BLaER1 treated with 17β-estradiol and CSF1 and Interleukin-3, amounts not matched to agents 10 nM and 100 nM (cell line): Measurements from ENCODE around the gene CEP57L1.
"Not testable (repeated sequence)": the region's sequence is repeated elsewhere in the genome, so short reads cannot be mapped to it uniquely, and the experiment has no call there.

Experiments used
- H3K27ac ChIP-seq, 11 experiments: shearing (Covaris generic); formaldehyde crosslinking; 2 replicates each; pipeline ENCODE4 v1.8.1; 2022
- H3K27me3 ChIP-seq, 11 experiments: shearing (Covaris generic); formaldehyde crosslinking; 2 replicates each; pipeline ENCODE4 v1.8.1; 2022
- H3K36me3 ChIP-seq, 11 experiments: shearing (Covaris generic); formaldehyde crosslinking; 2 replicates each; pipeline ENCODE4 v1.8.1; 2022
- H3K4me1 ChIP-seq, 10 experiments: shearing (Covaris generic); formaldehyde crosslinking; 2 replicates each; pipeline ENCODE4 v1.8.1; 2022
- H3K4me2 ChIP-seq, 11 experiments: shearing (Covaris generic); formaldehyde crosslinking; 2 replicates each; pipeline ENCODE4 v1.8.1; 2022
- H3K4me3 ChIP-seq, 10 experiments: shearing (Covaris generic); formaldehyde crosslinking; 2 replicates each; pipeline ENCODE4 v1.8.1; 2022
- H3K9ac ChIP-seq, 11 experiments: shearing (Covaris generic); formaldehyde crosslinking; 2 replicates each; pipeline ENCODE4 v1.8.1; 2022
- H3K9me3 ChIP-seq, 11 experiments: shearing (Covaris generic); formaldehyde crosslinking; replicated peaks in 1 of 11; 2 replicates each; pipeline ENCODE4 v1.8.1; 2022
- H4K20me1 ChIP-seq, 11 experiments: shearing (Covaris generic); formaldehyde crosslinking; 2 replicates each; pipeline ENCODE4 v1.8.1; 2022
- Cebpa-rat ChIP-seq, 11 experiments: shearing (Covaris generic); IDR thresholded peaks; 2 replicates each; pipeline ENCODE4 v1.8.1; 2022

CEP57L1 gene

GRCh38 chr6:109139109-109139508, 43.8 kb downstream of the CEP57L1 start:
- no peaks in the 10 kb centered on the region for H3K4me1 ChIP-seq
- peaks cover 3 to 20% (median 10%) of the 10 kb centered on the region in 11 experiments; a peak in 15 of 22 replicates for H3K9me3 ChIP-seq
- no peaks in the 10 kb centered on the region for H3K27me3 ChIP-seq
- no peaks in the 10 kb centered on the region for H4K20me1 ChIP-seq
- no peak overlapping the region for H3K27ac ChIP-seq
- no peak for TF ChIP-seq Cebpa-rat (IDR thresholded peaks at IDR 0.05)
- no peak overlapping the region for H3K4me2 ChIP-seq
- H3K9ac ChIP-seq = no peak overlapping the region
- peaks cover 15 to 23% (median 19%) of the 10 kb centered on the region in 11 experiments for H3K36me3 ChIP-seq
- H3K4me3 ChIP-seq = no peak overlapping the region

DNA sequence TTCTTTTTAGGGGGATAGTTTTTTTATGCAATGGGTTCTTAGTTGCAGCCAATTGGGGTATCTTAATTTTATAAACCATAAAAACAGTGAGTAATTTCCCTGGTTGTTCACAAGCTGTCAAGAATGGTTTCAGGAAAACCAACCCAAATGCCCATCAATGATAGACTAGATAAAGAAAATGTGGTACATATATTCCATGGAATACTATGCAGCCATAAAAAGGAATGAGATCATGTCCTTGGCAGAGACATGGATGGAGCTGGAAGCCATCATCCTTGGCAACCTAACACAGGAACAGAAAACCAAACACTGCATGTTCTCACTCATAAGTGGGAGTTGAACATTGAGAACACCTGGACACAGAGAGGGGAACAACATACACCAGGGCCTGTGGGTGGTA, 46.8 kb downstream of the CEP57L1 start:
- not testable (repeated sequence) for H3K9ac ChIP-seq, H3K27ac ChIP-seq, H3K4me3 ChIP-seq, H3K4me2 ChIP-seq, H3K4me1 ChIP-seq, H3K27me3 ChIP-seq, H4K20me1 ChIP-seq
- Histone ChIP-seq H3K9me3 (peaks cover 3 to 13% (median 7%) of the 10 kb centered on the region in 11 experiments; a peak in 14 of 22 replicates), H3K36me3 (peaks cover 15 to 23% (median 19%) of the 10 kb centered on the region in 11 experiments)

DNA sequence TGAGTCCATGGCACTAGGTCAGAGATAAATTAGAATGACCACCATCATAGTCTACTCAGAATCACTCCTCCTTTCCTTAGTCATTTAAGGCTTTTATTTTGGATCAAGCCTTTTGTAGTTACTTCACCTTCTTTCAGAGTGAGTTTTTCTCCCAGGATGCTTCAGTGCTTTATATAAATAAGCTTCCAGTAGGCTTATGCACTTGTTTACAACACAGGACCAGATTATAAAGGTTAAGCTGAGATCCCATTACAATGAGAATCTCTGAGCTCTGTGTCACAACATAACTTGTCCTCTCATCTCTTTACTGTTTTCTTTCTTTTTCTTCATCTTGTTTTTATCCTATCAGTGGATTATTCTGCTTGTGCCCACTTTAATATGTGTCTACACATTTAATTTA, 47.9 kb downstream of the CEP57L1 start:
- no peaks in the 10 kb centered on the region for H3K4me1 ChIP-seq
- TF ChIP-seq Cebpa-rat (IDR thresholded peaks at IDR 0.05) = no peak
- no peaks in the 10 kb centered on the region for H4K20me1 ChIP-seq
- H3K4me2 ChIP-seq = no peak overlapping the region
- no peak overlapping the region for H3K9ac ChIP-seq
- H3K27me3 ChIP-seq = no peaks in the 10 kb centered on the region
- no peak overlapping the region for H3K4me3 ChIP-seq
- peaks cover 15 to 30% (median 20%) of the 10 kb centered on the region in 11 experiments for H3K36me3 ChIP-seq
- peaks cover 3 to 13% (median 7%) of the 10 kb centered on the region in 11 experiments; a peak in 14 of 22 replicates for H3K9me3 ChIP-seq
- H3K27ac ChIP-seq = no peak overlapping the region

- not testable (repeated sequence) for H3K27ac ChIP-seq, H3K9ac ChIP-seq, H3K27me3 ChIP-seq, H3K4me1 ChIP-seq, H4K20me1 ChIP-seq, H3K4me2 ChIP-seq, H3K4me3 ChIP-seq
- Histone ChIP-seq H3K9me3 (peaks cover 7 to 26% (median 14%) of the 10 kb centered on the region in 11 experiments), H3K36me3 (peaks cover 11 to 41% (median 23%) of the 10 kb centered on the region in 11 experiments; a peak in 20 of 22 replicates)
Measured at GRCh38 chr6:109148251-109148650, 52.9 kb downstream of the CEP57L1 start.

GRCh38 chr6:109148716-109149115, 53.4 kb downstream of the CEP57L1 start:
- not testable (repeated sequence) for H3K9ac ChIP-seq, H3K4me2 ChIP-seq, H3K4me1 ChIP-seq, H4K20me1 ChIP-seq, H3K27me3 ChIP-seq, H3K27ac ChIP-seq, H3K4me3 ChIP-seq
- Histone ChIP-seq H3K9me3 (peaks cover 7 to 26% (median 14%) of the 10 kb centered on the region in 11 experiments), H3K36me3 (peaks cover 12 to 46% (median 26%) of the 10 kb centered on the region in 11 experiments; a peak in 20 of 22 replicates)

DNA sequence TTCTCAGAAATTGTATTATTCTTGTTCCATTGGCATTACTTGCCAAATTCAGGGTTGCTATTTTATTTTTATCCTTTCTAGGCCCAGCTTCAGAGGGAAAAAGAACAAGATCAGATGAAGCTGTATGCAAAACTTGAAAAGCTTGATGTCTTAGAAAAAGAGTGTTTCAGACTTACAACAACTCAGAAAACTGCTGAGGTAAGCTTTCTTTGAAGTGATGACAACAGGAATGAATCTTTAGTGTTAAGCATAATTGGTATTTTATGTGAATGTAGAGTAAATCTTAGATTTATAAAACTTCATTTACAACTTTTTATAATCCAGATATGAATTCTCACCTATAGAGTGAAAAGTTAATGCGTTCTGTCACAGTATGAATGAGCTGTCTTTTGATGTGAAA, 58.4 kb downstream of the CEP57L1 start:
- H4K20me1 ChIP-seq = no peaks in the 10 kb centered on the region
- H3K4me1 ChIP-seq = no peaks in the 10 kb centered on the region
- H3K4me3 ChIP-seq = no peak overlapping the region
- H3K9me3 ChIP-seq = peaks cover 7 to 26% (median 14%) of the 10 kb centered on the region in 11 experiments
- no peak for TF ChIP-seq Cebpa-rat (IDR thresholded peaks at IDR 0.05)
- no peaks in the 10 kb centered on the region for H3K27me3 ChIP-seq
- H3K27ac ChIP-seq = no peak overlapping the region
- no peak overlapping the region for H3K4me2 ChIP-seq
- H3K36me3 ChIP-seq = peaks cover 30 to 87% (median 58%) of the 10 kb centered on the region in 11 experiments; a peak in 21 of 22 replicates
- H3K9ac ChIP-seq = no peak overlapping the region

DNA sequence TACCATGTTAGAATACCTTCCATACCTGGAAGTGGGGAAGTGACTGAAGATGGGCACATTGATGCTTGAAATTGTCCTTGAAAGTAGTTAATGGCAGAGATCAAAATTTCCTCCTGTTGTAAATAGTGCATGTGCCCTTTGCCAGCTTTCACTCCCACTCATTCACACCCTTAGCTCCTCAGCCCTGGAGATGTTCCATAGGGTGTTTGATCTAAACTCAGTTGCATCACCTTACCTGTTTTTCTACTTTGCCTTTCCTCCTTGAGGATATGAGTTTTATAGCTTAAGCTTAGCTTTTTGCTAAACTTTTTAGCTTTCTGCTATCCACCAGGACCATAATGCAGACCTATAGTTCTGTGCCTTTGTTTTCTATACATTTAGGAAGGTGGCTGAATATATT, 69.0 kb downstream of the CEP57L1 start:
- Histone ChIP-seq H3K27me3 (no peaks in the 10 kb centered on the region), H3K4me3 (no peak overlapping the region), H3K9ac (no peak overlapping the region), H4K20me1 (no peaks in the 10 kb centered on the region), H3K9me3 (no peaks in the 10 kb centered on the region), H3K4me1 (no peaks in the 10 kb centered on the region), H3K36me3 (peaks cover 0 to 25% (median 17%) of the 10 kb centered on the region in 11 experiments; a peak in 17 of 22 replicates), H3K4me2 (no peak overlapping the region), H3K27ac (no peak overlapping the region)
- no peak for TF ChIP-seq Cebpa-rat (IDR thresholded peaks at IDR 0.05)

- Histone ChIP-seq H3K4me2 (no peak overlapping the region), H3K4me3 (no peak overlapping the region), H3K9ac (no peak overlapping the region), H3K4me1 (no peaks in the 10 kb centered on the region), H4K20me1 (no peaks in the 10 kb centered on the region), H3K9me3 (no peaks in the 10 kb centered on the region), H3K36me3 (peaks cover 0 to 13% (median 9%) of the 10 kb centered on the region in 11 experiments; a peak in 15 of 22 replicates), H3K27me3 (no peaks in the 10 kb centered on the region), H3K27ac (no peak overlapping the region)
- no peak for TF ChIP-seq Cebpa-rat (IDR thresholded peaks at IDR 0.05)
Measured at GRCh38 chr6:109165392-109165974, 70.2 kb downstream of the CEP57L1 start.

GRCh38 chr6:109166673-109167072, 71.4 kb downstream of the CEP57L1 start:
- no peak overlapping the region for H3K9ac ChIP-seq
- H3K4me2 ChIP-seq = no peak overlapping the region
- TF ChIP-seq Cebpa-rat (IDR thresholded peaks at IDR 0.05) = no peak
- H3K27me3 ChIP-seq = no peaks in the 10 kb centered on the region
- no peak overlapping the region for H3K4me3 ChIP-seq
- H3K27ac ChIP-seq = no peak overlapping the region
- no peaks in the 10 kb centered on the region for H4K20me1 ChIP-seq
- peaks cover 0 to 5% (median 0%) of the 10 kb centered on the region in 11 experiments; a peak in 2 of 22 replicates for H3K36me3 ChIP-seq
- H3K4me1 ChIP-seq = no peaks in the 10 kb centered on the region
- H3K9me3 ChIP-seq = no peaks in the 10 kb centered on the region

DNA sequence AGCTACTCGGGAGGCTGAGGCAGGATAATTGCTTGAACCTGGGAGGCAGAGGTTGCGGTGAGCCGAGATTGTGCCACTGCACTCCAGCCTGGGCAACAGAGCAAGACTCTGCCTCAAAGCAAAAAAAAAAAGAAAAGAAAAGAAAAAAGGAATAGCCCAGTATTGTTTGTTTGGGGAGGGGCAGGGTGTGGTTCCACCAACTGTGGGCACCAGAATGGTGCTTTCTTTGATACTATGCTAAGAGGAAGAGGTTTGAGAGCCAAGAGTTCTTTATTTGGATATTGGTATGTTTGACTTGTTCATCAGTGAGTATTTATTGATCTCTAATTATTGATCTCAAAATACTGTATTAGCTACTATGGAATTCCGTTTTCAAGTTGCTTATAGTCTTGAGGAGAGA, 72.3 kb downstream of the CEP57L1 start:
- Histone ChIP-seq H3K27ac (no peak overlapping the region), H3K36me3 (peaks cover 0 to 5% (median 0%) of the 10 kb centered on the region in 11 experiments; a peak in 1 of 22 replicates), H3K27me3 (no peaks in the 10 kb centered on the region), H3K9ac (no peak overlapping the region), H3K4me2 (no peak overlapping the region), H3K4me3 (no peak overlapping the region), H3K4me1 (no peaks in the 10 kb centered on the region), H4K20me1 (no peaks in the 10 kb centered on the region), H3K9me3 (no peaks in the 10 kb centered on the region)
- no peak for TF ChIP-seq Cebpa-rat (IDR thresholded peaks at IDR 0.05)
